ENCODE measurements around the gene NPY1R.

The NPY1R gene

DNA sequence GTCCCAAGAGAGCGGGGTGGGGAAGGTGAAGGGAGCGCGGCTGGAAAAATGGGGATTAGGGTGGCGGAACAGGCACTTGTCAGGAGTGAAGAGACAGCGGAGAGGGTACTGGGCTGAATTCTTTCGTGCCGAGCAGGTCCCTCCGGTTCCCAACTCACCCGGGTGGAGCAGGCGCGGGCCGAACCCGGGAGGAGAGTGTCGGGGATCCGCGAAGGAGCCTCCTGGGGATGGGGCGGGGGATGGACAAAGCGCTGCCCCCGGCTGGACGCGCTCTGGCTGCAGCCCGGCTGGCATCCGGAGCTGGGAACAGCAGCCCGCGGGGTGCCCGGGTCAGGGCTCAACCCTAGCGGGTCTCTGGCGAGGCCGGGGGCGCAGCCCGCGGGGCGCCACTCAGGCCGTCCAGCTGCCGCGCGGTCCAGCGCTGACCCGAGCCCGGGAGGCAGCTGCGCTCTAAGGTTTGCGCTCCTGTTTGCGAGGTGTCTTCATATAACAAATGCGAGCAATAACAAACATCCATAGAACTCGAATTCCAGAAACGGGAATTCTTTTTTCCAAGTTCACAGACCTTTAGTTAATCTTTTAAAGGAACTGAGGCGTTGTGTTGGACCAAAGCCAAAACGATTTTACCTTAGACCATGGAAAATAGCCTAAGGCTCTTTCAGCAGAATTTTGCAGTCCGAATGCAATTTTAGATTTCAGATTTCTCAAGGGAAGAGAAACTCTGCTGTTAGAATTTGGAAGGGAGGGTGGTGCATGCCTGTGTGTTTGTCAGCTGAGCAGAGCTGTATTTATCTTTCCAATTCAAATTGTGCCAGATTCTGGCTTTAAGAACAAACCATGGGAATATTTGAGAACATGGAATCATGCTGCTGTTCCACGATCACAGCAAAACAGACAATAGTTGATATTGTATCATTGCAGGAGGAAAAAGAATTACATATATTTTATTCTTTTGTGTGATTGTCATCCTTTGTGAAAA is 12.0 kb upstream of the NPY1R start:
- TF ChIP-seq, protein P1, sequence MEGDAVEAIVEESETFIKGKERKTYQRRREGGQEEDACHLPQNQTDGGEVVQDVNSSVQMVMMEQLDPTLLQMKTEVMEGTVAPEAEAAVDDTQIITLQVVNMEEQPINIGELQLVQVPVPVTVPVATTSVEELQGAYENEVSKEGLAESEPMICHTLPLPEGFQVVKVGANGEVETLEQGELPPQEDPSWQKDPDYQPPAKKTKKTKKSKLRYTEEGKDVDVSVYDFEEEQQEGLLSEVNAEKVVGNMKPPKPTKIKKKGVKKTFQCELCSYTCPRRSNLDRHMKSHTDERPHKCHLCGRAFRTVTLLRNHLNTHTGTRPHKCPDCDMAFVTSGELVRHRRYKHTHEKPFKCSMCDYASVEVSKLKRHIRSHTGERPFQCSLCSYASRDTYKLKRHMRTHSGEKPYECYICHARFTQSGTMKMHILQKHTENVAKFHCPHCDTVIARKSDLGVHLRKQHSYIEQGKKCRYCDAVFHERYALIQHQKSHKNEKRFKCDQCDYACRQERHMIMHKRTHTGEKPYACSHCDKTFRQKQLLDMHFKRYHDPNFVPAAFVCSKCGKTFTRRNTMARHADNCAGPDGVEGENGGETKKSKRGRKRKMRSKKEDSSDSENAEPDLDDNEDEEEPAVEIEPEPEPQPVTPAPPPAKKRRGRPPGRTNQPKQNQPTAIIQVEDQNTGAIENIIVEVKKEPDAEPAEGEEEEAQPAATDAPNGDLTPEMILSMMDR (IDR thresholded peaks at IDR 0.05; ENCODE audit: low read depth, low read length) = no peak
- no peak for TF ChIP-seq EZH2phosphoT487 (IDR thresholded peaks at IDR 0.05; ENCODE audit: low read depth)
- H3K9ac ChIP-seq (ENCODE audit: low read length) = no peak overlapping the region
- no peaks in the 10 kb centered on the region for H3K27me3 ChIP-seq (ENCODE audit: low read depth, low read length)
- no peak overlapping the region for H3K4me2 ChIP-seq (ENCODE audit: low read length)
- H3K9me3 ChIP-seq (ENCODE audit: insufficient read depth, low read length) = no peaks in the 10 kb centered on the region
- no peaks in the 10 kb centered on the region for H4K20me1 ChIP-seq (ENCODE audit: insufficient read depth, low read length)
- no peak overlapping the region for H2AFZ ChIP-seq (ENCODE audit: low read depth, low read length)
- no peak overlapping the region for H3K4me3 ChIP-seq (ENCODE audit: low read length)
- no peaks in the 10 kb centered on the region for H3K36me3 ChIP-seq (replicated peaks; ENCODE audit: low read depth, low read length)
- H3K27ac ChIP-seq (ENCODE audit: low read length) = no peak overlapping the region
- H3K4me1 ChIP-seq (ENCODE audit: low read length) = no peaks in the 10 kb centered on the region
- H3K79me2 ChIP-seq (ENCODE audit: low read length) = no peaks in the 10 kb centered on the region

DNA sequence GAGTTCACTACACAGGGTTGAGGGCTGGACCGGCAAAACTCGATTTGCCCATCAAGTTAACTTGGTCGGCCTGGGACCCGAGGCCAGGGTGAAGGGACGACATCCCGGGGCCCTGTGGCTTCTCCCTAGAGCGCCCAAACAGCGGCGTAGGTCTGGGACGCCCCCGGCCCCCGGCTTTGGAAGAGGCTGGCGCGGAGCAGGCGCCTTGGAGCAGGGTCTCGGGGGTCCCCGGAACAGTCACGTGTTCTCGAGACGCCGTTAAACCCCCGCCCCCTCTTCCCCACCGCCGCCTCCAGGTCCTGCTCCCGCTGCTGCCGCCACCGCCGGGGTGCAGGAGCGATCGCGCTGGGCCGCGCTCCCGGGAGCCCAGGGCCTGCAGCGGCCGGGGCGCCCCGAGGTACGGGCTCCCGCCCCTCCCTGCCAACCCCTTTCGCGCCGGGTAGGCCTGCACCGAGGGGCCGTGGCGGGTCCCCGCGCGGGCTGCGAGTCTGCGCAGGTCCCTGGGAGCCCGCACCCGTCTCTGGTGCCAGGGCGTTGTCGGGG is 11.3 kb upstream of the NPY1R start, which contains the start of gene NPY5R:
NPY5R (plus strand) TSS at position 289 of the 543 bp plus-strand sequence. CDS start 6,382 bp downstream, outside the sequence.
- Histone ChIP-seq H4K20me1 (ENCODE audit: insufficient read depth, low read length) (no peaks in the 10 kb centered on the region), H3K9ac (ENCODE audit: low read length) (no peak within 1 kb of the TSS), H3K27me3 (ENCODE audit: low read depth, low read length) (no peaks in the 10 kb centered on the region), H3K9me3 (ENCODE audit: insufficient read depth, low read length) (no peaks in the 10 kb centered on the region), H3K36me3 (replicated peaks; ENCODE audit: low read depth, low read length) (no peaks in the 10 kb centered on the region), H3K79me2 (ENCODE audit: low read length) (no peaks in the 10 kb centered on the region), H3K4me2 (ENCODE audit: low read length) (no peak within 1 kb of the TSS), H2AFZ (ENCODE audit: low read depth, low read length) (no peak within 1 kb of the TSS), H3K4me3 (ENCODE audit: low read length) (no peak within 1 kb of the TSS), H3K27ac (ENCODE audit: low read length) (no peak within 1 kb of the TSS), H3K4me1 (ENCODE audit: low read length) (no peaks in the 10 kb centered on the region)
- TF ChIP-seq, protein P1 (IDR thresholded peaks at IDR 0.05; ENCODE audit: low read depth, low read length) = no peak
- no peak for TF ChIP-seq EZH2phosphoT487 (IDR thresholded peaks at IDR 0.05; ENCODE audit: low read depth)

- Histone ChIP-seq H3K36me3 (replicated peaks; ENCODE audit: low read depth, low read length) (no peaks in the 10 kb centered on the region), H3K4me2 (ENCODE audit: low read length) (no peak overlapping the region), H3K9ac (ENCODE audit: low read length) (no peak overlapping the region), H3K27ac (ENCODE audit: low read length) (no peak overlapping the region), H2AFZ (ENCODE audit: low read depth, low read length) (no peak overlapping the region), H3K79me2 (ENCODE audit: low read length) (no peaks in the 10 kb centered on the region), H3K4me1 (ENCODE audit: low read length) (peaks cover 10% of the 10 kb centered on the region), H4K20me1 (ENCODE audit: insufficient read depth, low read length) (no peaks in the 10 kb centered on the region), H3K9me3 (ENCODE audit: insufficient read depth, low read length) (no peaks in the 10 kb centered on the region), H3K27me3 (ENCODE audit: low read depth, low read length) (no peaks in the 10 kb centered on the region), H3K4me3 (ENCODE audit: low read length) (no peak overlapping the region)
- TF ChIP-seq EZH2phosphoT487 (IDR thresholded peaks at IDR 0.05; ENCODE audit: low read depth) = no peak
- TF ChIP-seq, protein P1 (IDR thresholded peaks at IDR 0.05; ENCODE audit: low read depth, low read length) = no peak
Observed at GRCh38 chr4:163335384-163335783, 3.0 kb upstream of the NPY1R start.

All from OCI-LY3 (cell line).